HG02610 (cell line): ENCODE measurements around the gene APBA2.
"Not testable (repeated sequence)": the region's sequence is repeated elsewhere in the genome, so short reads cannot be mapped to it uniquely, and the experiment has no call there.

ENCODE experiments used
- ATAC-seq: cut with Tn5 transposase; IDR thresholded peaks from one replicate; pipeline ENCODE4 v1.9.1; 2021; ENCODE audit warnings: mild to moderate bottlenecking, moderate library complexity; ENCODE audit not compliant: unreplicated experiment

The APBA2 gene

GRCh38 chr15:29097971-29098370 lies 212.2 kb downstream of the APBA2 start:
- ATAC-seq = no peak

GRCh38 chr15:29098652-29099051 lies 212.9 kb downstream of the APBA2 start:
- ATAC-seq = no peak

- no peak for ATAC-seq
Measured at GRCh38 chr15:29099131-29099880, 213.5 kb downstream of the APBA2 start.

GRCh38 chr15:29100486-29101000 lies 214.8 kb downstream of the APBA2 start:
- no peak for ATAC-seq

GRCh38 chr15:29101491-29101890 lies 215.7 kb downstream of the APBA2 start:
- no peak for ATAC-seq

- ATAC-seq = not testable (repeated sequence)
Measured at GRCh38 chr15:29102173-29102794, 216.5 kb downstream of the APBA2 start.

GRCh38 chr15:29102911-29103823 lies 217.4 kb downstream of the APBA2 start:
- ATAC-seq = no peak

GRCh38 chr15:29103824-29104565 lies 218.2 kb downstream of the APBA2 start:
- ATAC-seq = peak; percentile 56

GRCh38 chr15:29104566-29104880 lies 218.7 kb downstream of the APBA2 start:
- no peak for ATAC-seq

- no peak for ATAC-seq
Measured at GRCh38 chr15:29105151-29105854, 219.5 kb downstream of the APBA2 start.

GRCh38 chr15:29106116-29106515 lies 220.3 kb downstream of the APBA2 start:
- no peak for ATAC-seq

GRCh38 chr15:29106551-29107290 lies 220.9 kb downstream of the APBA2 start:
- no peak for ATAC-seq

GRCh38 chr15:29107291-29107890 lies 221.6 kb downstream of the APBA2 start:
- ATAC-seq = no peak

- no peak for ATAC-seq
Measured at GRCh38 chr15:29107971-29108645, 222.3 kb downstream of the APBA2 start.

- ATAC-seq = no peak
Measured at GRCh38 chr15:29109762-29110161, 224.0 kb downstream of the APBA2 start.

GRCh38 chr15:29110176-29110575 lies 224.4 kb downstream of the APBA2 start:
- no peak for ATAC-seq

- ATAC-seq = no peak
Measured at GRCh38 chr15:29110733-29111132, 225.0 kb downstream of the APBA2 start.

- no peak for ATAC-seq
Measured at GRCh38 chr15:29111705-29112281, 226.0 kb downstream of the APBA2 start.
